ENCODE measurements around the gene C1QL1. TPM values are rescaled to one million over a fixed set of nuclear protein-coding genes. Genes with fewer than 3 reads are reported as not detected.

The C1QL1 gene
- total and polyA plus RNA-seq, 4 donors: 1.3 TPM; not detected in 3

- no peaks in the 10 kb centered on the region for H3K36me3 ChIP-seq (ENCODE audit: control insufficient read depth in 1 of 2, insufficient read depth in 2 of 2, low read length in 1 of 2)
- no peaks in the 10 kb centered on the region for H3K27me3 ChIP-seq (ENCODE audit: control insufficient read depth in 1 of 2, insufficient read depth in 2 of 2, low read length in 1 of 2)
- no peak overlapping the region for H3K27ac ChIP-seq (ENCODE audit: low read depth in 1 of 2, low read length in 2 of 2)
- no peaks in the 10 kb centered on the region for H3K4me1 ChIP-seq (ENCODE audit: control insufficient read depth in 1 of 2, insufficient read depth in 2 of 2, low read length in 2 of 2)
- intact Hi-C loops (cut with DNase I): loop anchor here in 1 of 2 donors (5.0 kb wide), 1 partner anchor 54 kb away; no protein-coding TSS in a partner anchor
- ATAC-seq (ENCODE audit: low FRiP score): no peak
- H3K9me3 ChIP-seq (ENCODE audit: control insufficient read depth, low read length): no peaks in the 10 kb centered on the region
- WGBS, 2 donors: 0 to 2% methylated on average over 19 to 47 of the region's 47 CpGs
- no peak for DNase-seq
- H3K4me3 ChIP-seq (ENCODE audit: low read length in 2 of 2): no peak overlapping the region
These were observed 237 bp downstream of the C1QL1 start for GRCh38 chr17:44967907-44968224.

GRCh38 chr17:44967026-44967906 lies 837 bp downstream of the C1QL1 start:
- H3K27ac ChIP-seq (ENCODE audit: low read depth in 1 of 2, low read length in 2 of 2): no peak overlapping the region
- H3K4me3 ChIP-seq (ENCODE audit: low read length in 2 of 2): no peak overlapping the region
- H3K36me3 ChIP-seq (ENCODE audit: control insufficient read depth in 1 of 2, insufficient read depth in 2 of 2, low read length in 1 of 2): no peaks in the 10 kb centered on the region
- H3K27me3 ChIP-seq (ENCODE audit: control insufficient read depth in 1 of 2, insufficient read depth in 2 of 2, low read length in 1 of 2): no peaks in the 10 kb centered on the region
- 4% methylated on average over 59 to 76 of the region's 76 CpGs for WGBS, 2 donors
- no peaks in the 10 kb centered on the region for H3K4me1 ChIP-seq (ENCODE audit: control insufficient read depth in 1 of 2, insufficient read depth in 2 of 2, low read length in 2 of 2)
- no peak for ATAC-seq (ENCODE audit: low FRiP score)
- no peaks in the 10 kb centered on the region for H3K9me3 ChIP-seq (ENCODE audit: control insufficient read depth, low read length)
- DNase-seq: no peak
- intact Hi-C loops (cut with DNase I): loop anchor here in 1 of 2 donors (5.0 kb wide), 1 partner anchor 55 kb away; no protein-coding TSS in a partner anchor

GRCh38 chr17:44966348-44967025 lies 1.6 kb downstream of the C1QL1 start:
- no peak for ATAC-seq (ENCODE audit: low FRiP score)
- no peaks in the 10 kb centered on the region for H3K27me3 ChIP-seq (ENCODE audit: control insufficient read depth in 1 of 2, insufficient read depth in 2 of 2, low read length in 1 of 2)
- intact Hi-C loops (cut with DNase I): loop anchor here in 1 of 2 donors (5.0 kb wide), 1 partner anchor 56 kb away; no protein-coding TSS in a partner anchor
- no peaks in the 10 kb centered on the region for H3K9me3 ChIP-seq (ENCODE audit: control insufficient read depth, low read length)
- DNase-seq: no peak
- 26 to 35% methylated on average over 20 to 21 of the region's 21 CpGs for WGBS, 2 donors
- H3K4me3 ChIP-seq (ENCODE audit: low read length in 2 of 2): no peak overlapping the region
- H3K27ac ChIP-seq (ENCODE audit: low read depth in 1 of 2, low read length in 2 of 2): no peak overlapping the region
- no peaks in the 10 kb centered on the region for H3K4me1 ChIP-seq (ENCODE audit: control insufficient read depth in 1 of 2, insufficient read depth in 2 of 2, low read length in 2 of 2)
- no peaks in the 10 kb centered on the region for H3K36me3 ChIP-seq (ENCODE audit: control insufficient read depth in 1 of 2, insufficient read depth in 2 of 2, low read length in 1 of 2)

- Histone ChIP-seq H3K27ac (ENCODE audit: low read depth in 1 of 2, low read length in 2 of 2) (no peak overlapping the region), H3K4me1 (ENCODE audit: control insufficient read depth in 1 of 2, insufficient read depth in 2 of 2, low read length in 2 of 2) (no peaks in the 10 kb centered on the region), H3K27me3 (ENCODE audit: control insufficient read depth in 1 of 2, insufficient read depth in 2 of 2, low read length in 1 of 2) (no peaks in the 10 kb centered on the region), H3K36me3 (ENCODE audit: control insufficient read depth in 1 of 2, insufficient read depth in 2 of 2, low read length in 1 of 2) (no peaks in the 10 kb centered on the region), H3K9me3 (ENCODE audit: control insufficient read depth, low read length) (no peaks in the 10 kb centered on the region), H3K4me3 (ENCODE audit: low read length in 2 of 2) (no peak overlapping the region)
- 90 to 94% methylated on average over 5 of the region's 5 CpGs for WGBS, 2 donors
- DNase-seq: no peak
- no peak for ATAC-seq (ENCODE audit: low FRiP score)
- intact Hi-C loops (cut with DNase I): loop anchor here in 1 of 2 donors (5.0 kb wide), 1 partner anchor 57 kb away; no protein-coding TSS in a partner anchor
These were observed 2.4 kb downstream of the C1QL1 start for GRCh38 chr17:44965481-44966234.

- WGBS, 2 donors: 90% methylated on average over 7 of the region's 7 CpGs
- H3K36me3 ChIP-seq (ENCODE audit: control insufficient read depth in 1 of 2, insufficient read depth in 2 of 2, low read length in 1 of 2): no peaks in the 10 kb centered on the region
- ATAC-seq (ENCODE audit: low FRiP score) (no peak), DNase-seq (peak in 1 of 2 donors; percentile 36)
- no peaks in the 10 kb centered on the region for H3K9me3 ChIP-seq (ENCODE audit: control insufficient read depth, low read length)
- H3K4me1 ChIP-seq (ENCODE audit: control insufficient read depth in 1 of 2, insufficient read depth in 2 of 2, low read length in 2 of 2): no peaks in the 10 kb centered on the region
- no peak overlapping the region for H3K27ac ChIP-seq (ENCODE audit: low read depth in 1 of 2, low read length in 2 of 2)
- intact Hi-C loops (cut with DNase I): no loop called here
- H3K27me3 ChIP-seq (ENCODE audit: control insufficient read depth in 1 of 2, insufficient read depth in 2 of 2, low read length in 1 of 2): no peaks in the 10 kb centered on the region
- no peak overlapping the region for H3K4me3 ChIP-seq (ENCODE audit: low read length in 2 of 2)
These were observed 6.2 kb downstream of the C1QL1 start for GRCh38 chr17:44961921-44962350.

GRCh38 chr17:44960691-44961090 lies 7.4 kb downstream of the C1QL1 start:
- DNase-seq: peak in 1 of 2 donors; percentile 39
- intact Hi-C loops (cut with DNase I): no loop called here
- Histone ChIP-seq H3K27me3 (ENCODE audit: control insufficient read depth in 1 of 2, insufficient read depth in 2 of 2, low read length in 1 of 2) (no peaks in the 10 kb centered on the region), H3K4me3 (ENCODE audit: low read length in 2 of 2) (no peak overlapping the region), H3K9me3 (ENCODE audit: control insufficient read depth, low read length) (no peaks in the 10 kb centered on the region), H3K36me3 (ENCODE audit: control insufficient read depth in 1 of 2, insufficient read depth in 2 of 2, low read length in 1 of 2) (no peaks in the 10 kb centered on the region), H3K4me1 (ENCODE audit: control insufficient read depth in 1 of 2, insufficient read depth in 2 of 2, low read length in 2 of 2) (no peaks in the 10 kb centered on the region), H3K27ac (ENCODE audit: low read depth in 1 of 2, low read length in 2 of 2) (no peak overlapping the region)
- ATAC-seq (ENCODE audit: low FRiP score): no peak
- WGBS, 2 donors: 78 to 80% methylated on average over 2 of the region's 2 CpGs

GRCh38 chr17:44959821-44960531 lies 8.1 kb downstream of the C1QL1 start:
- no peak overlapping the region for H3K27ac ChIP-seq (ENCODE audit: low read depth in 1 of 2, low read length in 2 of 2)
- no peaks in the 10 kb centered on the region for H3K27me3 ChIP-seq (ENCODE audit: control insufficient read depth in 1 of 2, insufficient read depth in 2 of 2, low read length in 1 of 2)
- 21 to 23% methylated on average over 55 to 56 of the region's 56 CpGs for WGBS, 2 donors
- no peaks in the 10 kb centered on the region for H3K4me1 ChIP-seq (ENCODE audit: control insufficient read depth in 1 of 2, insufficient read depth in 2 of 2, low read length in 2 of 2)
- ATAC-seq (ENCODE audit: low FRiP score) (no peak), DNase-seq (peak in 1 of 2 donors; percentile 75)
- intact Hi-C loops (cut with DNase I): no loop called here
- no peaks in the 10 kb centered on the region for H3K9me3 ChIP-seq (ENCODE audit: control insufficient read depth, low read length)
- H3K4me3 ChIP-seq (ENCODE audit: low read length in 2 of 2): no peak overlapping the region
- H3K36me3 ChIP-seq (ENCODE audit: control insufficient read depth in 1 of 2, insufficient read depth in 2 of 2, low read length in 1 of 2): no peaks in the 10 kb centered on the region
